NCI-H2227 treated with DMSO at 0.1 percent for 48 hours (cell line): ENCODE measurements around the gene C2CD4C.
"Not testable (repeated sequence)": the region's sequence is repeated elsewhere in the genome, so short reads cannot be mapped to it uniquely, and the experiment has no call there.

ENCODE experiments used
- DNase-seq: peaks from one replicate; lab custom pipeline; 2025; lab: John Stamatoyannopoulos, UW

Gene C2CD4C

GRCh38 chr19:364496-365287, 44.3 kb downstream of the C2CD4C start:
- DNase-seq = no peak

- DNase-seq = no peak
Observed at GRCh38 chr19:362683-363082, 46.3 kb downstream of the C2CD4C start.

GRCh38 chr19:362154-362553, 46.8 kb downstream of the C2CD4C start:
- no peak for DNase-seq

- no peak for DNase-seq
Observed at GRCh38 chr19:359653-359925, 49.4 kb downstream of the C2CD4C start.

GRCh38 chr19:355536-355935, 53.4 kb downstream of the C2CD4C start:
- DNase-seq = not testable (repeated sequence)
